ENCODE measurements around the gene PTPA. TPM values are rescaled to one million over a fixed set of nuclear protein-coding genes. Genes with fewer than 3 reads are reported as not detected.

PTPA gene
- total RNA-seq, 6 donors from 2014 or later, result 48.2 to 130 (median 67.2) TPM

DNA sequence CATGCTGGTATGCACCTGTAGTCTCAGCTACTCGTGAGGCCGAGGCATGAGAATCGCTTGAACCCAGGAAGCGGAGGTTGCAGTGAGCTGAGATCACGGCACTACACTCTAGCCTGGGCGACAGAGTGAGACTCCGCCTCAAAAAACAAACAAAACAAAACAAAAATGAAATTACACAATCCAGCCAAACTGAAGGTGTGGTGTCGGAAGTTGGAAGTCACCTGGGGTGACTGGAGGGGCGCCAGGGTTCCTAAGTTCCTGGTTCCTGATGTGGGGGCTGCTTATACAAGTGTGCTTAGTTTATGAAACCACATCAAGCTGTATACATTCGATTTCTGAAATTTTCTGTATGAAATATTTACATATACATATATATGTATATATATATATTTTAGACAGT lies 34.0 kb upstream of the PTPA start:
- no peak overlapping the region for H3K4me3 ChIP-seq
- no peak for TF ChIP-seq EP300 (IDR thresholded peaks at IDR 0.05)
- TF ChIP-seq, protein P1, sequence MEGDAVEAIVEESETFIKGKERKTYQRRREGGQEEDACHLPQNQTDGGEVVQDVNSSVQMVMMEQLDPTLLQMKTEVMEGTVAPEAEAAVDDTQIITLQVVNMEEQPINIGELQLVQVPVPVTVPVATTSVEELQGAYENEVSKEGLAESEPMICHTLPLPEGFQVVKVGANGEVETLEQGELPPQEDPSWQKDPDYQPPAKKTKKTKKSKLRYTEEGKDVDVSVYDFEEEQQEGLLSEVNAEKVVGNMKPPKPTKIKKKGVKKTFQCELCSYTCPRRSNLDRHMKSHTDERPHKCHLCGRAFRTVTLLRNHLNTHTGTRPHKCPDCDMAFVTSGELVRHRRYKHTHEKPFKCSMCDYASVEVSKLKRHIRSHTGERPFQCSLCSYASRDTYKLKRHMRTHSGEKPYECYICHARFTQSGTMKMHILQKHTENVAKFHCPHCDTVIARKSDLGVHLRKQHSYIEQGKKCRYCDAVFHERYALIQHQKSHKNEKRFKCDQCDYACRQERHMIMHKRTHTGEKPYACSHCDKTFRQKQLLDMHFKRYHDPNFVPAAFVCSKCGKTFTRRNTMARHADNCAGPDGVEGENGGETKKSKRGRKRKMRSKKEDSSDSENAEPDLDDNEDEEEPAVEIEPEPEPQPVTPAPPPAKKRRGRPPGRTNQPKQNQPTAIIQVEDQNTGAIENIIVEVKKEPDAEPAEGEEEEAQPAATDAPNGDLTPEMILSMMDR (IDR thresholded peaks at IDR 0.05), result no peak
- TF ChIP-seq POLR2A (IDR thresholded peaks at IDR 0.05), result no peak
- no peak for TF ChIP-seq POLR2AphosphoS5 (IDR thresholded peaks at IDR 0.05)
- H3K9me3 ChIP-seq, result no peaks in the 10 kb centered on the region
- H3K36me3 ChIP-seq, result no peaks in the 10 kb centered on the region
- DNase-seq (peak in 1 of 2 donors; percentile 31), ATAC-seq (ENCODE audit: low FRiP score in 2 of 2) (no peak)
- no peak overlapping the region for H3K27ac ChIP-seq
- 77 to 81% methylated on average over 10 of the region's 10 CpGs for WGBS, 2 donors
- H3K4me1 ChIP-seq, result peaks cover 12 to 17% (median 15%) of the 10 kb centered on the region in 4 donors
- no peaks in the 10 kb centered on the region for H3K27me3 ChIP-seq

DNA sequence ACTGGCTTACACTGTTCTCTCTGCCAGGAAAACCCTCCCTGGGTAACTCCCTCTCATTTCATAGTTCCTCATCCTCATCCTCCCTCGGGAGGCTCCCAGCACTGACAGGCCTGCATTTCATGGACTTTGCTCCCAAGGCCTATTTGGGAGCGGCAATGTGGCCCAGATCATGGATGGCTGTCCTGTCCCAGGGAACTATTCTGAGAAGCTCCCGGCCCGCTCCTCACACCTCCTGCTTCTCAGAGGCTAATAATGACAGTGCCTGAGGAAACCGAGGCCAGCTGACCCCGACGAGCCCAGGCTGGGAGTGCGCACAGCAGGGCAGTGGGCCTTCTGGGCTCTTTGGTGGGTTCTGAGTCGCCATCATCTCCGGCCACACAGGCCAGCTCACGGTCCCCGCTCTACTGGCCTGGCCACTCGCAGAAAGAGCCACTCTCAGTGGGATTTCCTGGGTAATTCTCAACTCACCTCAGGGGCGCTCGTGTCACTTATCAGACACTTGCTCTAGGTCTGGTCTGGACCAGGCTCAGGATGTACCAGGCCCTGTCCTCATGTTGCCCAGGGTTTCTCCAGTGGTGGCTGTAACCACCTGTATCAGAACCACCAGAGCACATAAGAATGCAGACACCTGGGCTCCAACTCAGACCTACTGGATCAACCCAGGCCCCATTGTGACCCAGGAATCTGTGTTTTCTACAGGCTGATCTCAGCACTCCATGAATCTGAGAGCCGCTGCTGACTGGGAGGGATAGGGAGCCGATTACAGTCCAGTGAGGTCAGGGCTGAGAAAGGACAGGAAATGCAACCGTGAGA lies 32.3 kb upstream of the PTPA start:
- TF ChIP-seq, protein P1 (IDR thresholded peaks at IDR 0.05), result no peak
- TF ChIP-seq POLR2AphosphoS5 (IDR thresholded peaks at IDR 0.05) (no peak), POLR2A (IDR thresholded peaks at IDR 0.05) (no peak), EP300 (IDR thresholded peaks at IDR 0.05) (no peak)
- no peak for ATAC-seq (ENCODE audit: low FRiP score in 2 of 2)
- Histone ChIP-seq H3K9me3 (no peaks in the 10 kb centered on the region), H3K27me3 (no peaks in the 10 kb centered on the region), H3K36me3 (no peaks in the 10 kb centered on the region), H3K4me1 (peaks cover 13 to 23% (median 18%) of the 10 kb centered on the region in 4 donors), H3K27ac (no peak overlapping the region), H3K4me3 (no peak overlapping the region)
- DNase-seq, result no peak
- WGBS, 2 donors, result 79 to 84% methylated on average over 13 to 14 of the region's 18 CpGs

DNA sequence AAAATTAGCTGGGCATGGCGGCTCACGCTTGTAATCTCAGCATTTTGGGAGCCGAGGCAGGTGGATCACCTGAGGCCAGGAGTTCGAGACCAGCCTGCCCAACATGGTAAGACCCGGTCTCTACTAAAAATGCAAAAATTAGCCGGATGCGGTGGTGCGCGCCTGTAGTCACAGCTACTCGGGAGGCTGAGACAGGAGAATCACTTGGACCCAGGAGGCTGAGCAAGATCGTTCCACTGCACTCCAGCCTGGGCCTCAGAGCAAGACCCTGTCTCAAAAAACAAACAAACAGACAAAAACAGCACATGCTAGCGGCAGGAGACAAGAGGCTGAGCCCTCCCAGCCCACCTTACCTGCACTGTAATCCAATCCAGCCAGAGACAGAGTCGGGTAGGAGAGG lies 31.4 kb upstream of the PTPA start:
- Histone ChIP-seq H3K9me3 (no peaks in the 10 kb centered on the region), H3K27ac (no peak overlapping the region), H3K36me3 (peaks cover 0 to 7% (median 2%) of the 10 kb centered on the region in 4 donors), H3K27me3 (no peaks in the 10 kb centered on the region), H3K4me1 (peaks cover 13 to 23% (median 18%) of the 10 kb centered on the region in 4 donors), H3K4me3 (peak overlapping the region in 3 of 4 donors; percentile 63 to 93 (median 82))
- ATAC-seq (ENCODE audit: low FRiP score in 2 of 2) (no peak), DNase-seq (no peak)
- TF ChIP-seq POLR2A (IDR thresholded peaks at IDR 0.05) (no peak), POLR2AphosphoS5 (IDR thresholded peaks at IDR 0.05) (no peak), EP300 (IDR thresholded peaks at IDR 0.05) (no peak)
- TF ChIP-seq, protein P1 (IDR thresholded peaks at IDR 0.05), result no peak
- 83 to 84% methylated on average over 13 of the region's 13 CpGs for WGBS, 2 donors

DNA sequence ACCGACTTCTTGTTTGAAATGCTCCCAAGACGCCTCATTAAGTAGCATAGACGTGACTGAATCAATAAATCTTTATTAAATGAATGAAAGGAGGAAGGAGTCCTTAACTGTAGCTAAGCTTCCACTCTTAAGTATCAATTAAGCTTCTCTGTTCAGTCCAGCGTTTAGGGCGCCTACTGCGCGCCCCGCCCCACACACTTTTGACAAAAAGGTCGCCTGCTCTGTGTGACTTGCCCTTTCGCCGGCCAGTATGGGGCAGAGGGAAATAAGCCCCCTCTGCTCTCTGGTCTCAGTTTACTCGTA lies 31.0 kb upstream of the PTPA start:
- peaks cover 13 to 23% (median 18%) of the 10 kb centered on the region in 4 donors for H3K4me1 ChIP-seq
- ATAC-seq (ENCODE audit: low FRiP score in 2 of 2), result no peak
- WGBS, 2 donors, result 2% methylated on average over 12 of the region's 12 CpGs
- no peak for TF ChIP-seq EP300 (IDR thresholded peaks at IDR 0.05)
- TF ChIP-seq, protein P1 (IDR thresholded peaks at IDR 0.05), result no peak
- H3K9me3 ChIP-seq, result no peaks in the 10 kb centered on the region
- peaks cover 0 to 11% (median 6%) of the 10 kb centered on the region in 4 donors for H3K36me3 ChIP-seq
- H3K27ac ChIP-seq, result peak overlapping the region in 2 of 4 donors; percentile 85 to 89
- peak overlapping the region; percentile 63 to 93 (median 73) for H3K4me3 ChIP-seq
- DNase-seq, result peak in 1 of 2 donors; percentile 77
- H3K27me3 ChIP-seq, result no peaks in the 10 kb centered on the region
